Neuronal stem cell (in vitro differentiated cells): ENCODE measurements around the gene TREML2. TPM values are rescaled to one million over a fixed set of nuclear protein-coding genes. Genes with fewer than 3 reads are reported as not detected.

ENCODE experiments used
- DNase-seq: peaks from one replicate; pipeline ENCODE4 v3.0.0-alpha.2; 2013; ENCODE audit warnings: low spot score
- H2AFZ ChIP-seq: one replicate; pipeline ENCODE4 v1.6.1; 2013; ENCODE audit warnings: mild to moderate bottlenecking, low read length, inconsistent platforms
- H2AK5ac ChIP-seq: 2 replicates; pipeline ENCODE4 v1.6.1; 2013; ENCODE audit warnings: low read depth, mild to moderate bottlenecking, inconsistent platforms, low read length, moderate library complexity, mixed read lengths
- H2BK120ac ChIP-seq: 2 replicates; pipeline ENCODE4 v1.6.1; 2013; ENCODE audit warnings: low read depth, mild to moderate bottlenecking, inconsistent platforms, low read length, moderate library complexity, mixed read lengths
- H2BK12ac ChIP-seq: one replicate; pipeline ENCODE4 v1.6.1; 2013; ENCODE audit warnings: low read length, inconsistent platforms
- H2BK15ac ChIP-seq: 2 replicates; pipeline ENCODE4 v1.6.1; 2013; ENCODE audit warnings: mild to moderate bottlenecking, low read length, inconsistent platforms, mixed read lengths
- H2BK5ac ChIP-seq: one replicate; pipeline ENCODE4 v1.6.1; 2013; ENCODE audit warnings: inconsistent platforms, mild to moderate bottlenecking, low read length, moderate library complexity
- H3K14ac ChIP-seq: one replicate; pipeline ENCODE4 v1.6.1; 2013; ENCODE audit warnings: low read length, inconsistent platforms
- H3K18ac ChIP-seq: 2 replicates; pipeline ENCODE4 v1.6.1; 2013; ENCODE audit warnings: low read length, inconsistent platforms
- H3K23ac ChIP-seq: 2 replicates; pipeline ENCODE4 v1.6.1; 2013; ENCODE audit warnings: low read depth, mild to moderate bottlenecking, mixed read lengths, low read length, inconsistent platforms; ENCODE audit not compliant: poor library complexity
- H3K27ac ChIP-seq: replicated peaks from 3 replicates; pipeline ENCODE4 v1.5.1; 2013; ENCODE audit warnings: low read length, inconsistent platforms
- H3K27me3 ChIP-seq, 3 experiments: 2 replicates each; pipeline ENCODE4 v1.6.1; 2013; ENCODE audit warnings: low read length in 3 of 3, mild to moderate bottlenecking in 2 of 3, inconsistent platforms in 1 of 3, low read depth in 1 of 3, mixed read lengths in 1 of 3, moderate library complexity in 1 of 3; ENCODE audit not compliant: control insufficient read depth in 3 of 3, insufficient read depth in 3 of 3
- H3K36me3 ChIP-seq, 2 donors: replicated peaks in 1 of 2; 2 replicates each; pipeline ENCODE4 v1.6.1; 2013; ENCODE audit warnings: low read length in 2 of 2; ENCODE audit not compliant: control insufficient read depth in 2 of 2, insufficient read depth in 2 of 2
- H3K4ac ChIP-seq: 2 replicates; pipeline ENCODE4 v1.6.1; 2013; ENCODE audit warnings: inconsistent platforms, mild to moderate bottlenecking, low read length, moderate library complexity
- H3K4me1 ChIP-seq, 2 donors: 1 replicate in 1 of 2; 2 replicates in 1 of 2; pipeline ENCODE4 v1.6.1; 2013; ENCODE audit warnings: low read length in 2 of 2, low read depth in 1 of 2; ENCODE audit not compliant: control insufficient read depth in 2 of 2, insufficient read depth in 1 of 2
- H3K4me2 ChIP-seq: one replicate; pipeline ENCODE4 v1.6.1; 2013; ENCODE audit warnings: mild to moderate bottlenecking, low read length, inconsistent platforms; ENCODE audit not compliant: insufficient read depth, poor library complexity, severe bottlenecking
- H3K4me3 ChIP-seq, 2 donors: 2 replicates each; pipeline ENCODE4 v1.5.1; 2013; ENCODE audit warnings: low read length in 2 of 2, mild to moderate bottlenecking in 2 of 2, inconsistent platforms in 1 of 2, moderate library complexity in 1 of 2
- H3K79me1 ChIP-seq: one replicate; pipeline ENCODE4 v1.6.1; 2013; ENCODE audit warnings: low read depth, mild to moderate bottlenecking, inconsistent platforms, low read length, moderate library complexity
- H3K9ac ChIP-seq: one replicate; pipeline ENCODE4 v1.6.1; 2013; ENCODE audit warnings: mild to moderate bottlenecking, low read depth, low read length, inconsistent platforms; ENCODE audit not compliant: poor library complexity
- H3K9me3 ChIP-seq, 2 donors: replicated peaks in 1 of 2; 2 replicates each; pipeline versions ENCODE3 to v1.6.1; 2013; ENCODE audit warnings: low read length in 2 of 2, mild to moderate bottlenecking in 2 of 2, inconsistent platforms in 1 of 2, low read depth in 1 of 2, mixed read lengths in 1 of 2, moderate library complexity in 1 of 2; ENCODE audit not compliant: control insufficient read depth in 2 of 2, insufficient read depth in 1 of 2
- H4K8ac ChIP-seq: one replicate; pipeline ENCODE4 v1.6.1; 2013; ENCODE audit warnings: low read depth, mild to moderate bottlenecking, inconsistent platforms, low read length, moderate library complexity
- H4K91ac ChIP-seq: one replicate; pipeline ENCODE4 v1.6.1; 2013; ENCODE audit warnings: low read length, low read depth, mild to moderate bottlenecking, inconsistent platforms; ENCODE audit not compliant: poor library complexity
- WGBS, 2 donors: extraction: QIAGEN DNeasy Blood & Tissue Kit; methylation state at CpG; one replicate each; pipeline ENCODE4 v1.1.7; 2013; ENCODE audit warnings: missing lambda C conversion rate in 2 of 2, mixed read lengths in 1 of 2; ENCODE audit not compliant: insufficient read length in 2 of 2, insufficient replicate concordance in 1 of 2; ENCODE audit errors: extremely low coverage in 2 of 2; 5-methylcytosine and 5-hydroxymethylcytosine counted together
- small RNA-seq: library from polyadenylated mRNA; stranded (forward); fragments of <200 nt; extraction: miRNeasy Mini kit (QIAGEN cat#:217004); gene quantifications from one replicate; pipeline ENCODE3, GENCODE V24; 2013; ENCODE audit not compliant: insufficient read depth

The TREML2 gene

DNA sequence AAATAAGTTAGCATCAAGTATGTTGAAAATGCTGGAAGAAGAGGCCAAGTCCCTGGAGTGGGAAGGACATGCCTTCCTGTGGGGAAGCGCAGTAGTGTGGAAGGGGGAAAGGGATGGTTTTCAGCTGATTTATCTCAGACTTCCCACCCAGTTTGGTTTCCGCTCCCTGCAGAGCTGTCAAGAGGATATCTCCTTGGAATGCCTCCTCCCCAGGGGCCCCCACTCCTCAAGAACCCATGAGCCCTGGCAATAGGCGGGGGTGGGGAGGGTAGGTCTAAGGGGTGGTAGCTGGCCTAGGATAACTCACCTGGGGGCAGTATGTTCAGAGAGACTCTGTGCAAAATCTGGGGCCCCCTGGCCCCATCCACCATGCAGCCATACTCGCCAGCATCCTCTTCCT, 47.5 kb downstream of the TREML2 start:
- Histone ChIP-seq H2AK5ac (no peak overlapping the region), H2AFZ (no peak overlapping the region), H2BK120ac (no peak overlapping the region), H3K14ac (no peak overlapping the region), H3K4me3 (no peak overlapping the region), H2BK15ac (no peak overlapping the region), H2BK5ac (no peak overlapping the region), H3K4ac (no peak overlapping the region), H3K4me2 (no peak overlapping the region), H3K36me3 (no peaks in the 10 kb centered on the region), H3K23ac (no peak overlapping the region), H3K9me3 (no peaks in the 10 kb centered on the region), H3K9ac (no peak overlapping the region), H2BK12ac (no peak overlapping the region), H4K8ac (no peak overlapping the region), H3K27me3 (peaks cover 0 to 14% (median 0%) of the 10 kb centered on the region in 3 experiments), H3K4me1 (peaks cover 0 to 1% of the 10 kb centered on the region in 2 donors), H3K79me1 (no peaks in the 10 kb centered on the region), H3K18ac (peak overlapping the region; percentile 27), H4K91ac (no peak overlapping the region), H3K27ac (no peak overlapping the region)
- no peak for DNase-seq
- WGBS, 2 donors = no CpG with 5 or more reads among the region's 4 CpGs

DNA sequence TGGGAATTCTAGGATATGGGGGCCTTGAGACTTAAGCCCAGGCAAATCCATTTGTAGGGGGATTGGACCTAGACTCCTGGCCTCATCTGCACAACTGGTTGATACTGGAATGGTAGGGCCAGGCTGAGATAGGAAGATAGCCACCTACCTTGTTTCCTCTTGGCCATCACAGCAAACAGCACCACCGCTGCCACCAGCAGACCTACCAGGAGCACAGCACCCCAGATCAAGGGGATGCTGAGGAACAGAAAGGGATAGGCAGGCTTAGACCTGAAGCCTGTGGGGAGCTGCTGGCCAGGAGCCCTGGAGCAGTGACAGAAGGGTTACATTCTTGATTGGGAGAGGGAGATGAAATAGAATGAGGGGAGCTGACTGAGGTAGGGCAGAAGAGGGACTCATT, 50.3 kb downstream of the TREML2 start:
- H3K4me3 ChIP-seq = peak overlapping the region in 1 of 2 donors; percentile 8
- H3K14ac ChIP-seq = no peak overlapping the region
- no peak overlapping the region for H3K9ac ChIP-seq
- H4K8ac ChIP-seq = no peak overlapping the region
- WGBS, 2 donors = no CpG with 5 or more reads among the region's 1 CpG
- no peak overlapping the region for H3K4me2 ChIP-seq
- no peaks in the 10 kb centered on the region for H3K36me3 ChIP-seq
- DNase-seq = no peak
- peaks cover 0 to 1% of the 10 kb centered on the region in 2 donors for H3K4me1 ChIP-seq
- no peaks in the 10 kb centered on the region for H3K9me3 ChIP-seq
- no peak overlapping the region for H2BK12ac ChIP-seq
- H2AFZ ChIP-seq = no peak overlapping the region
- no peak overlapping the region for H2AK5ac ChIP-seq
- H3K27me3 ChIP-seq = peaks cover 0 to 10% (median 0%) of the 10 kb centered on the region in 3 experiments
- H3K4ac ChIP-seq = no peak overlapping the region
- no peak overlapping the region for H3K18ac ChIP-seq
- no peaks in the 10 kb centered on the region for H3K79me1 ChIP-seq
- H2BK5ac ChIP-seq = no peak overlapping the region
- H3K23ac ChIP-seq = no peak overlapping the region
- no peak overlapping the region for H2BK15ac ChIP-seq
- no peak overlapping the region for H4K91ac ChIP-seq
- no peak overlapping the region for H2BK120ac ChIP-seq
- no peak overlapping the region for H3K27ac ChIP-seq

GRCh38 chr6:41147917-41148316, 53.0 kb downstream of the TREML2 start:
- no peak overlapping the region for H2AK5ac ChIP-seq
- no CpG with 5 or more reads among the region's 1 CpG for WGBS, 2 donors
- H3K14ac ChIP-seq = no peak overlapping the region
- no peak overlapping the region for H3K23ac ChIP-seq
- H3K4me3 ChIP-seq = no peak overlapping the region
- H3K36me3 ChIP-seq = no peaks in the 10 kb centered on the region
- no peak overlapping the region for H3K27ac ChIP-seq
- H3K79me1 ChIP-seq = no peaks in the 10 kb centered on the region
- no peaks in the 10 kb centered on the region for H3K27me3 ChIP-seq
- H3K4me2 ChIP-seq = no peak overlapping the region
- H3K9me3 ChIP-seq = no peaks in the 10 kb centered on the region
- H2AFZ ChIP-seq = no peak overlapping the region
- DNase-seq = no peak
- H2BK120ac ChIP-seq = no peak overlapping the region
- H2BK15ac ChIP-seq = no peak overlapping the region
- no peak overlapping the region for H3K9ac ChIP-seq
- H3K18ac ChIP-seq = no peak overlapping the region
- H4K91ac ChIP-seq = no peak overlapping the region
- H4K8ac ChIP-seq = no peak overlapping the region
- no peak overlapping the region for H3K4ac ChIP-seq
- H2BK12ac ChIP-seq = no peak overlapping the region
- no peaks in the 10 kb centered on the region for H3K4me1 ChIP-seq
- H2BK5ac ChIP-seq = no peak overlapping the region

Small RNA genes within 50 kb of the gene (small RNA-seq; reads per million reads assigned to genes)
- gene AL391903.2 (not detected), gene RNA5SP207 (not detected)
